ENCODE data around the gene DLEC1. TPM values are rescaled to one million over a fixed set of nuclear protein-coding genes. Genes with fewer than 3 reads are reported as not detected.

The DLEC1 gene
- total RNA-seq, 1 donor from 2014 or later, result 0.54 TPM

DNA sequence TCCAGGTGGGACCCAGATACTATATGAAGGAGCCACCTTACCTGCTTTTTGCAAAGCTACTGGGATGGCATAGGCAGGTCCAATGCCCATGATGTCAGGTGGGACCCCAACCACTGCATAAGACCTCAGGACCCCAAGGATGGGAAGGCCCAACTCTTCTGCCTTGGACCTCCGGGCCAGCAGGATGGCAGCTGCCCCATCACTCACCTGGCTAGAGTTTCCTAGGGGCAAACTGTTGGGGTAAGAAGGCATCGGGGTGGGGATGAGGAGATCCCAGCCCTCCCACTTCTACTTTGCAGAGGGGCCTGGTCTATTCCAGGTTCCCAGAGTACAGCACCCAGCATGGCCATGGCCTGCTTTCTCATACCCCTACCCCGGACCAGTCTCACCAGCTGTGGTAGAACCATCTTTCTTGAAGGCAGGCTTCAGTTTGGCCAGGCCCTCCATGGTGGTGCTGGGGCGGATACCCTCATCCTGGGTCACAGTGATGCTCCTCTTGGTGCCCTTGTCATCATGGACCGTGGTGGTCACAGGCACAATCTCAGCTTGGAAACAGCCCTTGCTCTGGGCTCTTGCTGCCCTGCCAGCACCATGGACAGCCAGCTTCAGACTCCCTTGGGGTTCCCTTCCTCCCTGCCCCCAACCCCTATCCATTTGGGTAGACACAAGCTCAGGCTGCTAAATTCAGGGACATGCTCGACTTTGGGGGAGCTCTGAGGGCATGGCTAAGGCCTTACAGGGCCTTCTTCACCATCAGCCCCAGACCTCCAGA lies 87.3 kb downstream of the DLEC1 start:
- DNase-seq (ENCODE audit: low read depth) (no peak), FAIRE-seq (no peak)
- Mint-ChIP-seq H3K9me3 (ENCODE audit: unreplicated experiment) (no peaks in the 10 kb centered on the region), H3K27me3 (ENCODE audit: low read depth, unreplicated experiment) (no peaks in the 10 kb centered on the region), H3K4me3 (ENCODE audit: unreplicated experiment) (no peak overlapping the region), H3K36me3 (ENCODE audit: low read depth, unreplicated experiment) (peaks cover 33% of the 10 kb centered on the region), H3K27ac (ENCODE audit: unreplicated experiment) (no peak overlapping the region), H3K4me1 (ENCODE audit: low read depth, unreplicated experiment) (peaks cover 2% of the 10 kb centered on the region)
- Histone ChIP-seq H3K36me3 (ENCODE audit: insufficient read depth, low read length) (peaks cover 44% of the 10 kb centered on the region), H3K4me1 (ENCODE audit: insufficient read depth, low read length) (no peaks in the 10 kb centered on the region), H3K27me3 (ENCODE audit: insufficient read depth, low read length) (no peaks in the 10 kb centered on the region), H3K4me2 (ENCODE audit: low read length) (no peak overlapping the region), H4K20me1 (ENCODE audit: insufficient read depth, low read length) (peaks cover 43% of the 10 kb centered on the region), H3K4me3 (ENCODE audit: insufficient read depth, low read depth, low read length) (no peak overlapping the region), H3K9ac (ENCODE audit: low read length) (no peak overlapping the region), H3K27ac (ENCODE audit: low read depth, low read length) (no peak overlapping the region), H3K79me2 (ENCODE audit: insufficient read depth, low read length) (no peaks in the 10 kb centered on the region), H3K9me3 (ENCODE audit: insufficient read depth, low read depth, low read length) (no peaks in the 10 kb centered on the region), H2AFZ (ENCODE audit: low read depth, low read length) (no peak overlapping the region)
- no peak for TF ChIP-seq EZH2 (IDR thresholded peaks at IDR 0.05; ENCODE audit: insufficient read depth, low read length)

- no peak overlapping the region for H2AFZ ChIP-seq (ENCODE audit: low read depth, low read length)
- H4K20me1 ChIP-seq (ENCODE audit: insufficient read depth, low read length), result peaks cover 52% of the 10 kb centered on the region
- H3K4me3 Mint-ChIP-seq (ENCODE audit: unreplicated experiment), result no peak overlapping the region
- no peak overlapping the region for H3K27ac Mint-ChIP-seq (ENCODE audit: unreplicated experiment)
- DNase-seq (ENCODE audit: low read depth), result no peak
- H3K4me1 ChIP-seq (ENCODE audit: insufficient read depth, low read length), result no peaks in the 10 kb centered on the region
- H3K27me3 ChIP-seq (ENCODE audit: insufficient read depth, low read length), result no peaks in the 10 kb centered on the region
- H3K9me3 Mint-ChIP-seq (ENCODE audit: unreplicated experiment), result no peaks in the 10 kb centered on the region
- peaks cover 26% of the 10 kb centered on the region for H3K36me3 Mint-ChIP-seq (ENCODE audit: low read depth, unreplicated experiment)
- no peaks in the 10 kb centered on the region for H3K27me3 Mint-ChIP-seq (ENCODE audit: low read depth, unreplicated experiment)
- H3K27ac ChIP-seq (ENCODE audit: low read depth, low read length), result no peak overlapping the region
- peaks cover 2% of the 10 kb centered on the region for H3K4me1 Mint-ChIP-seq (ENCODE audit: low read depth, unreplicated experiment)
- no peak overlapping the region for H3K4me2 ChIP-seq (ENCODE audit: low read length)
- no peaks in the 10 kb centered on the region for H3K9me3 ChIP-seq (ENCODE audit: insufficient read depth, low read depth, low read length)
- no peaks in the 10 kb centered on the region for H3K79me2 ChIP-seq (ENCODE audit: insufficient read depth, low read length)
- TF ChIP-seq EZH2 (IDR thresholded peaks at IDR 0.05; ENCODE audit: insufficient read depth, low read length) (no peak), CTCF (IDR thresholded peaks at IDR 0.05; ENCODE audit: insufficient read depth, low read depth, low read length) (no peak)
- FAIRE-seq, result no peak
- no peak overlapping the region for H3K4me3 ChIP-seq (ENCODE audit: insufficient read depth, low read depth, low read length)
- H3K9ac ChIP-seq (ENCODE audit: low read length), result no peak overlapping the region
- H3K36me3 ChIP-seq (ENCODE audit: insufficient read depth, low read length), result peaks cover 41% of the 10 kb centered on the region
Observed at GRCh38 chr3:38127611-38128302, 88.7 kb downstream of the DLEC1 start.

- Mint-ChIP-seq H3K27me3 (ENCODE audit: low read depth, unreplicated experiment) (no peaks in the 10 kb centered on the region), H3K4me1 (ENCODE audit: low read depth, unreplicated experiment) (peaks cover 6% of the 10 kb centered on the region), H3K4me3 (ENCODE audit: unreplicated experiment) (no peak overlapping the region), H3K36me3 (ENCODE audit: low read depth, unreplicated experiment) (peaks cover 22% of the 10 kb centered on the region), H3K9me3 (ENCODE audit: unreplicated experiment) (no peaks in the 10 kb centered on the region), H3K27ac (ENCODE audit: unreplicated experiment) (no peak overlapping the region)
- Histone ChIP-seq H3K4me3 (ENCODE audit: insufficient read depth, low read depth, low read length) (no peak overlapping the region), H2AFZ (ENCODE audit: low read depth, low read length) (no peak overlapping the region), H3K36me3 (ENCODE audit: insufficient read depth, low read length) (peaks cover 37% of the 10 kb centered on the region), H3K4me1 (ENCODE audit: insufficient read depth, low read length) (no peaks in the 10 kb centered on the region), H3K79me2 (ENCODE audit: insufficient read depth, low read length) (peaks cover 2% of the 10 kb centered on the region), H3K9ac (ENCODE audit: low read length) (no peak overlapping the region), H3K9me3 (ENCODE audit: insufficient read depth, low read depth, low read length) (no peaks in the 10 kb centered on the region), H3K27me3 (ENCODE audit: insufficient read depth, low read length) (no peaks in the 10 kb centered on the region), H3K27ac (ENCODE audit: low read depth, low read length) (no peak overlapping the region), H3K4me2 (ENCODE audit: low read length) (no peak overlapping the region), H4K20me1 (ENCODE audit: insufficient read depth, low read length) (peaks cover 52% of the 10 kb centered on the region)
- FAIRE-seq (no peak), DNase-seq (ENCODE audit: low read depth) (no peak)
- TF ChIP-seq CTCF (IDR thresholded peaks at IDR 0.05; ENCODE audit: insufficient read depth, low read depth, low read length) (no peak), EZH2 (IDR thresholded peaks at IDR 0.05; ENCODE audit: insufficient read depth, low read length) (no peak)
Observed at GRCh38 chr3:38128303-38128655, 89.3 kb downstream of the DLEC1 start.
